PFSK-1 (cell line): Measurements from ENCODE around the gene MAOB.

Experiments used
- FOXP2 ChIP-seq: optimal IDR thresholded peaks from 2 replicates; pipeline ENCODE3; 2011; ENCODE audit warnings: borderline replicate concordance, control low read depth, inconsistent platforms; ENCODE audit not compliant: insufficient read depth; ENCODE audit errors: extremely low read length, extremely low read depth
- POLR2AphosphoS5 ChIP-seq: IDR thresholded peaks from 2 replicates; pipeline ENCODE4 v1.6.1; 2012; ENCODE audit warnings: low read depth, mild to moderate bottlenecking, control low read depth, low read length, moderate library complexity
- REST ChIP-seq, 2 experiments: IDR thresholded peaks; 2 replicates each; pipeline versions ENCODE4 v1.6.1 to v1.8.0; 2011 to 2012; ENCODE audit warnings: low read depth in 2 of 2, low read length in 2 of 2, control low read depth in 1 of 2, inconsistent platforms in 1 of 2, mild to moderate bottlenecking in 1 of 2, moderate library complexity in 1 of 2; ENCODE audit not compliant: insufficient read depth in 1 of 2
- SIN3A ChIP-seq: IDR thresholded peaks from 2 replicates; pipeline ENCODE4 v1.6.1; 2012; ENCODE audit warnings: mild to moderate bottlenecking, low read length, moderate library complexity, borderline replicate concordance; ENCODE audit not compliant: insufficient read depth
- TAF1 ChIP-seq: IDR thresholded peaks from 2 replicates; pipeline ENCODE4 v1.6.1; 2012; ENCODE audit warnings: low read length, control low read depth, borderline replicate concordance; ENCODE audit not compliant: insufficient read depth

Gene MAOB

DNA sequence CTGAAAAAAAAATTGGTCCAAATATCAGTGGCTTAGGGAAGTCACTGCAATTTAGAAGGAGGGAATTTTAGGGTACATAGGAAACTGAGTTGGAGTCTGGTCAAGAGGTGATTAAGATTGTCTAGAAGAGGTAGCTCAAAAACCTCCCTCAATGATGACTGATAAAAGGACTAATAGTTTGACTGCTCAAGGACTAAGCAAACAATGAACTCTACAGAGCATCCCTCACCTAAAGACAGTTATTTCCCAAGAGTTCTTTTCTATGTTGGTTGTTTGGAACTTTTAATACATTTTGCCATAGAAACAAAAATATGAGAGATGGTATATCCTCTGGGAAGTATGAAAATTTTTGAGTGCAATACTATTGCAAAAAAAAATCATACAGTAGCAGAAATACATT lies 35.7 kb downstream of the MAOB start:
- no peak for TF ChIP-seq FOXP2
- no peak for TF ChIP-seq POLR2AphosphoS5
- no peak for TF ChIP-seq SIN3A
- no peak for TF ChIP-seq REST (IDR thresholded peaks at IDR 0.05; ENCODE audit: insufficient read depth in 1 of 2, low read depth in 2 of 2, low read length in 2 of 2)
- no peak for TF ChIP-seq TAF1

DNA sequence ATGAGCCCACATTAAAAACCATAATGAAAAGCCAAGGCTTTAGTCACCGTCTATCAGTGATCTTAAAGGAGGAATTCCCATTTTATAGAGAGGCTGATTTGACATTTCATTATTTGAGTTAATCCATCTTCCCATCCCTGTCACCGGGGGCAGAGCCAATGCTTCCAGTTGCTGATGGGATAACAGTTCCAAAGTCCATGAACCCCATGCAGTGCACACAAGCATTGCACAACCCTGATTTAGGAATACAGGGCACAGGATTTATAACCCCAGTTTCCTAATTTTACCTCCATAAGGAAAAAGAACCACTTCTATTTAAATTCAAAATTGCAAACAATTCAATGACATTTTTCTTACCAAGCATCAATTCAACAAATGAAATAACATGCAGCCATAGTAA lies 36.5 kb downstream of the MAOB start:
- TF ChIP-seq TAF1 (no peak), SIN3A (no peak), REST (IDR thresholded peaks at IDR 0.05; ENCODE audit: insufficient read depth in 1 of 2, low read depth in 2 of 2, low read length in 2 of 2) (no peak), FOXP2 (no peak), POLR2AphosphoS5 (no peak)

DNA sequence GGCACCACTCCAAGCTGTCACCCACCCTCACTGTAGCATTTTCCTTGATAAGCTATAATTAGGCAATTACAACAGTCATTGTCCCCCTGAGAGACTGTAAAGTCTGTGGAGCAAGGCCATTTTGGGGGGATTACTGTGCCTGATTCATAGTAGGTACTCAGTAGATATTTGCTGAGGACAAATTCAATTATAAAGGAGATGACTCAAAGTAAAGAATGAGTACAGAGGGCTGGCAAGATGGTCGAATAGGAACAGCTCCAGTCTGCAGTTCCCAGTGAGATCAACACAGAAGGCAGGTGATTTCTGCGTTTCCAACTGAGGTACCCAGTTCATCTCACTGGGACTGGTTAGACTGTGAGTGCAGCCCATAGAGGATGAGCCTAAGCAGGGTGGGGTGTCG lies 42.0 kb downstream of the MAOB start:
- no peak for TF ChIP-seq POLR2AphosphoS5
- no peak for TF ChIP-seq TAF1
- TF ChIP-seq FOXP2, result no peak

- TF ChIP-seq SIN3A (no peak), REST (IDR thresholded peaks at IDR 0.05; ENCODE audit: insufficient read depth in 1 of 2, low read depth in 2 of 2, low read length in 2 of 2) (no peak), TAF1 (no peak), POLR2AphosphoS5 (no peak), FOXP2 (no peak)
These were observed 45.6 kb downstream of the MAOB start for GRCh38 chrX:43836435-43837184.

- no peak for TF ChIP-seq SIN3A
- TF ChIP-seq REST (IDR thresholded peaks at IDR 0.05; ENCODE audit: insufficient read depth in 1 of 2, low read depth in 2 of 2, low read length in 2 of 2), result no peak
- TF ChIP-seq TAF1, result no peak
- no peak for TF ChIP-seq FOXP2
- no peak for TF ChIP-seq POLR2AphosphoS5
These were observed 46.7 kb downstream of the MAOB start for GRCh38 chrX:43835559-43835958.
